Stimulated activated CD4-positive, alpha-beta T cell treated with anti-CD3 and anti-CD28 coated beads, Interleukin-15, amount 100 ng/mL, for 48 hours (primary cell): ENCODE data around the gene RARG.

Experiments
- DNase-seq, 2 donors: peaks; one replicate each; pipeline ENCODE4 v3.0.0-alpha.2; 2020; ENCODE audit warnings: low read depth in 2 of 2

RARG gene

GRCh38 chr12:53223389-53224060 lies 8.5 kb downstream of the RARG start:
- DNase-seq: no peak

DNA sequence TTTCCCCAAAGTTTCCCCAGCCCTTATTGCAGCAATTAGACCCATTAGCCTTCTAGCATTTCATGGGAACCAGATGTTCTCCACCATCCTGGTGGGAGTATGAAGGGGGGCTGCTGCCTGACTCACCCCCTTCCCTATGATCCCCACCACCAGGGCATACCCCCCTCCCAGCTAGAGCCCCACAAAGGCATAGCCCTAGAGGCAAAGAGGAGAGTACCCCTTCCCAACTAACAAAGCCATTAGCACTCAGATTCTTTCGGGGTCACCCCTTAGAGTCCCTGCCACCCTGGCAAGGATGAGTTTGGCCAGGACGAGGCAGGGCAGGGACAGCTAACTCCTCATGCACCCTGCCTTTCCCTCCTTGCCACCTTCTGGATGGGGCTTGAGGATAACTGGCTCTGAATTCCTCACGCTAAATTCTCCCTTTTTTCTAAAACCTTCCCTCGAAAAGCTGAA lies 9.2 kb downstream of the RARG start:
- no peak for DNase-seq

- DNase-seq: no peak
These were observed 9.8 kb downstream of the RARG start for GRCh38 chr12:53222170-53222721.

- DNase-seq: no peak
These were observed 10.6 kb downstream of the RARG start for GRCh38 chr12:53221203-53222080.

- peak; percentile 70 to 77 for DNase-seq
These were observed 11.3 kb downstream of the RARG start for GRCh38 chr12:53220694-53221202.

GRCh38 chr12:53219956-53220693 lies 11.9 kb downstream of the RARG start:
- DNase-seq: peak; percentile 72

- DNase-seq: peak in 1 of 2 donors; percentile 48
These were observed 12.6 kb downstream of the RARG start for GRCh38 chr12:53219292-53219955.

DNA sequence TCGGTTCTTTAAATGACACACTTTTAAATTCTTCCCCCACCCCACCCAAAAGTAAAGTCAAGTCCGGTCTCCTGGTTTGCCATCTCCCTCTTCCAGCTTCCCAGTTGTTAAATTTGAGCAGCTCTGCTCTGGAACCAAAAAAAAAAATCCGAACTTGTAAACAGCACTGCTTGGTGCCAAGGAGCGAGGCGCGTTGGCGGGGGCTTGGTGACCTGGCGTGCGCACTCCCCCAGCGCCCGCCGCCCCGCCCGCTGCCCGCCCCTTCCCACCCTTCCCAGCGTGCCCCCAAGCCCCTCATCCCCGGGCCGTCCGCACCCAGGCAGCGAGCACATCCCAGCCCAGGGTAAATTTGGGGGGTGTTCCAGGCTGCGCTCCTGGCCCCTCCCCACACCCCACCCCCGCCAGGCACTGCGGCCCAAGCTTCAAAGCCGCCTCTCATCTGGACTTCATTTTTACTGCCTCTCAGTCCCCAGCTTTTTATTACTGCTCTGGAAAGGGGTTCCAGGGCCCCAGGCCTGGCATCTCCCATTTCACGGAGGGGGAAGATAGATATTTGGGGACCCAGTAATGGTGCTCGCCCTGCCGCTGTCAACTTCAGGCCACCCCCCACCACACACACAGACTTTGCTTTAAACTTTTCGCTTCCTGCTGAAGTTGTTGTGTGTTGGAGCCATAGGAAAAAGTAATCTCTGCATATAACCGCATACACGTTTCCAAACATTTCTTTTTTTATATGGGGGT lies 13.3 kb downstream of the RARG start:
- DNase-seq: no peak

- DNase-seq: no peak
These were observed 14.1 kb downstream of the RARG start for GRCh38 chr12:53217931-53218307.

- no peak for DNase-seq
These were observed 14.7 kb downstream of the RARG start for GRCh38 chr12:53217051-53217930.

GRCh38 chr12:53215497-53215896 lies 16.5 kb downstream of the RARG start:
- no peak for DNase-seq

- no peak for DNase-seq
These were observed 17.1 kb downstream of the RARG start for GRCh38 chr12:53214687-53215455.

- DNase-seq: no peak
These were observed 17.8 kb downstream of the RARG start for GRCh38 chr12:53214221-53214620.

DNA sequence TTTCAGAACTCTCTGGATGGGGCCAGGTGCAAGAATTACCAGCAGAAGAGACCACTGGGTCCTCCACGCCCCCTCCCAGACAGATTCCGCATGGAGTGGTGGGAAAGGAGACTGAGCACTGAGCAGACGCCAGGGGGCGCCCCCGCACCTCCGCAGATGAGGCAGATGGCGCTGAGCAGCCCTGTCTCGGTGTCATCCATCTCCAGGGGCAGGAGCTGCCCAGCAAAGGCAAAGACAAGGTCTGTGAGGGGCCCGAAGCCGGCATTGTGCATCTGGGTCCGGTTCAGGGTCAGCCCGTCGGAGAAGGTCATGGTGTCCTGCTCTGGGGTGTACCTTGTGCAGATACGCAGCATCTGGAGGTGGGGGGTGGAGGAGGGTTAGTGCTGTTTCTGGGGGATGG lies 18.7 kb downstream of the RARG start:
- peak; percentile 73 to 79 for DNase-seq

GRCh38 chr12:53212931-53213330 lies 19.1 kb downstream of the RARG start:
- DNase-seq: no peak

- no peak for DNase-seq
These were observed 20.3 kb downstream of the RARG start for GRCh38 chr12:53211476-53212381.

DNA sequence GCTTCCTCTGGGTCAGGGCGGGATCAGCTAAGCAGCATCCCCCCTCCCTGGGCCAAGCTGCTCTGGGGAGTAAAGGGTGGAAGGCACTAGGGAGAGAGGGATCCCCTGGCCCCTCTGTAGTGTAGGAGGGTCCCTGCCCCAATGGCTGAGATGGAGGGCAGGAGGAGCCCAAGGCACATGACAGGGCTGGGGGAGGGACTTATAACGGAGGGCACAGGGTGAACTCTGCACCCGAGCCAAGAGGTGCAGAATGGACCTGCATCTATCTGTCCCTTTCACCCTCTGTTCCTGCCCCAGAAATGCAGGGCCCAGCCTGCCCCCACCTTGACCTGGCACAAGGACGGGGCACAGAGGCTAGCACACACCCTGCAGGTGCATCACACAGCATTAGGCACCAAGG lies 21.2 kb downstream of the RARG start:
- DNase-seq: no peak
